Esophagus squamous epithelium (tissue), 4 donors: ENCODE data around the gene PPP3R2.

Experiments used
- POLR2A ChIP-seq, 4 donors: fragments of 450-650 bp; IDR thresholded peaks; one replicate each; pipeline ENCODE4 v1.6.1; 2017; ENCODE audit warnings: antibody characterized with exemption in 4 of 4, mild to moderate bottlenecking in 4 of 4, moderate library complexity in 3 of 4
- TF ChIP-seq, protein P1 (sequence below), 6 experiments: fragments of 450-650 bp in 4 of 6; fragments of 200-600 bp in 2 of 6; sonication (generic) in 2 of 6; IDR thresholded peaks; one replicate each; pipeline ENCODE4 v1.5.1; 2016 to 2019; ENCODE audit warnings: antibody characterized with exemption in 6 of 6, mild to moderate bottlenecking in 4 of 6, moderate library complexity in 4 of 6

DNA sequence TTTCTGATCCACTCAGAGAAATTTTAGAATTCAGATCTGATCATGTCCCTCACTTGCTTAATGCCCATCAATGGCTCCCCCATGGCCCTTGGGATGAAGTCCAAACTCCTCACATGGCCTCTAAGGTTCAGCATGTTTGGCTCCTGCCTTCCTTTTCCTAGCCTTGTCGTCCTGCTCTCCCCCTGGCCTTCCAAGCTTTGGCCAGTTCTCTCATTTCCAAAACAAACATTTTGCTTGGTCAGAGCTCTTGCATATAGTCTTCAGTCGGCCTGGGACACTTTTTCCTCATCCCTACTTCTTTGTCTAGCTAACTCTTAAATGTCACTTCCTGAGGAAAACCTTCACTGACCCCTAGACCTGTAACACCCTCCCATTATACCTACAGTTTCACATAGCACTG is 37.1 kb upstream of the PPP3R2 start:
- TF ChIP-seq, protein P1, sequence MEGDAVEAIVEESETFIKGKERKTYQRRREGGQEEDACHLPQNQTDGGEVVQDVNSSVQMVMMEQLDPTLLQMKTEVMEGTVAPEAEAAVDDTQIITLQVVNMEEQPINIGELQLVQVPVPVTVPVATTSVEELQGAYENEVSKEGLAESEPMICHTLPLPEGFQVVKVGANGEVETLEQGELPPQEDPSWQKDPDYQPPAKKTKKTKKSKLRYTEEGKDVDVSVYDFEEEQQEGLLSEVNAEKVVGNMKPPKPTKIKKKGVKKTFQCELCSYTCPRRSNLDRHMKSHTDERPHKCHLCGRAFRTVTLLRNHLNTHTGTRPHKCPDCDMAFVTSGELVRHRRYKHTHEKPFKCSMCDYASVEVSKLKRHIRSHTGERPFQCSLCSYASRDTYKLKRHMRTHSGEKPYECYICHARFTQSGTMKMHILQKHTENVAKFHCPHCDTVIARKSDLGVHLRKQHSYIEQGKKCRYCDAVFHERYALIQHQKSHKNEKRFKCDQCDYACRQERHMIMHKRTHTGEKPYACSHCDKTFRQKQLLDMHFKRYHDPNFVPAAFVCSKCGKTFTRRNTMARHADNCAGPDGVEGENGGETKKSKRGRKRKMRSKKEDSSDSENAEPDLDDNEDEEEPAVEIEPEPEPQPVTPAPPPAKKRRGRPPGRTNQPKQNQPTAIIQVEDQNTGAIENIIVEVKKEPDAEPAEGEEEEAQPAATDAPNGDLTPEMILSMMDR (IDR thresholded peaks at IDR 0.05), result no peak
- TF ChIP-seq POLR2A (IDR thresholded peaks at IDR 0.05), result no peak
